K562 treated with DMSO at 1 percent for 24 hours (cell line): ENCODE measurements around the gene HNRNPA1. TPM values are rescaled to one million over a fixed set of nuclear protein-coding genes. Genes with fewer than 3 reads are reported as not detected.

Experiments
- total RNA-seq: library from RNA; unstranded; fragments of 300-600 nt; gene quantifications from 2 replicates; pipeline ENCODE4 v1.2.3, GENCODE V29; 2022; ENCODE audit warnings: low read depth; ENCODE audit not compliant: insufficient read depth

The HNRNPA1 gene
- 1,484 and 1,568 TPM in 2 replicates for total RNA-seq

DNA sequence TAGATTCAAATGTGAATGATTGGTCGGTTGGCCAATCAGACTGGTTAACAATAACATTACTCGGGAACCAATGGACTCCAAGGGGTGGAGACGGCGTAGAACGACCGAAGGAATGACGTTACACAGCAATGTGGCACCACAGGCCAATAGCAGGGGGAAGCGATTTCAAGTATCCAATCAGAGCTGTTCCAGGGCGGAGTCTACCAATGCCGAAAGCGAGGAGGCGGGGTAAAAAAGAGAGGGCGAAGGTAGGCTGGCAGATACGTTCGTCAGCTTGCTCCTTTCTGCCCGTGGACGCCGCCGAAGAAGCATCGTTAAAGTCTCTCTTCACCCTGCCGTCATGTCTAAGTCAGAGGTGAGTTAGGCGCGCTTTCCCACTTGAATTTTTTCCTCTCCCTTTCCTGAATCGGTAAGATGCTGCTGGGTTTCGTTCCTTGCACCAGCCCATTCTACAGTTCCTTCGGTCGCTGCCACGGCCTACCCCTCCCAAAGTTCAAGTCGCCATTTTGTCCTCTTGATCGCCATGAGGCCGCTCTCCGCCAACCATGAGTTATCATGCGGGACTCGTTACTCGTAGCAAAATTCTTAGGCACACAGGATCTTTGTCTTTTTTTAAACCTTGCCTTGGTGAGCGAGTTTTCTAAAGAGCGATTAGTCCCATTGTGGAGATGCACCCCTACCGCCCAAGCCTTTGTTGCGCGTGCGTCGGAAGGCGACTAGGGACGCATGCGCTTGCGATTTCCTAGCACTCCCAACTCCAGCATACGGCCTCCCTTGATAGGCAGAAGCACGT lies at the start of gene HNRNPA1:
HNRNPA1 (plus strand) TSS at position 259 of the 793 bp plus-strand sequence; CDS start at position 341, 82 bp downstream.

DNA sequence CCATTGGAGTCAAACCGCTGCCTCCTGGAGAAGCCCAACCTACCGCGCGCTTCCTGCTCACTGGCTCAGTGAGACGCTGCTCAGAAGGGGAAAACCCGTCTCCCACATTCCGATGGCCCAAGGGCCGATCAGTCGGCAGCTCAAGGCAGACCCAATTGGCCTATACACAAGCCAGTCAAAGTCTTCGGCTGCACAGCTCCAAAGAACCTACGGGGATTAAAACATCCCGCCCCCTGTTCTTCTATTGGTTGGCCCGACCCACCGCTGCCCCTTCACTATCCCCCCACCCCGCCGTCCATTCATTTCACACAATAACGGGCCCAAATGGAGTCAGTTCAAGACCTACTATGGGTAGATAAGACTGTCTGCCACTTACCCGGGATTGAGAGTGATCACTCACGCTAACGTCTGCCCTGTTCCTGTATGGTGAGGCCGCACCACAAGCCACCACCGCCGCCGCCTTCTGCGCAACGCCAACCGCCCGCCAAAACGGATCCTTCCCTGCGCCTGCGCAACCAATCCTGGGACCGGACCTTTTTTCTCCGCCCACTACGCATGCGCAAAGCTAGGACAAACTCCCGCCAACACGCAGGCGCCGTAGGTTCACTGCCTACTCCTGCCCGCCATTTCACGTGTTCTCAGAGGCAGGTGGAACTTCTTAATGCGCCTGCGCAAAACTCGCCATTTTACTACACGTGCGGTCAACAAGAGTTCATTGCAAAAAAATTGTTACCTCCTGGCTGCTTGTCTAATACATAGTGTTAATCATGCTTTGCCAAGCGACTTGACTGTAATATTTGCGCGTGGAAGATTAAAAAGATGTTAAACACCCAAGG lies 676 bp upstream of the HNRNPA1 start, which contains the start of gene CBX5:
CBX5 (minus strand) TSS at position 491 of the 836 bp plus-strand sequence. CDS start 22,472 bp downstream, outside the sequence.

DNA sequence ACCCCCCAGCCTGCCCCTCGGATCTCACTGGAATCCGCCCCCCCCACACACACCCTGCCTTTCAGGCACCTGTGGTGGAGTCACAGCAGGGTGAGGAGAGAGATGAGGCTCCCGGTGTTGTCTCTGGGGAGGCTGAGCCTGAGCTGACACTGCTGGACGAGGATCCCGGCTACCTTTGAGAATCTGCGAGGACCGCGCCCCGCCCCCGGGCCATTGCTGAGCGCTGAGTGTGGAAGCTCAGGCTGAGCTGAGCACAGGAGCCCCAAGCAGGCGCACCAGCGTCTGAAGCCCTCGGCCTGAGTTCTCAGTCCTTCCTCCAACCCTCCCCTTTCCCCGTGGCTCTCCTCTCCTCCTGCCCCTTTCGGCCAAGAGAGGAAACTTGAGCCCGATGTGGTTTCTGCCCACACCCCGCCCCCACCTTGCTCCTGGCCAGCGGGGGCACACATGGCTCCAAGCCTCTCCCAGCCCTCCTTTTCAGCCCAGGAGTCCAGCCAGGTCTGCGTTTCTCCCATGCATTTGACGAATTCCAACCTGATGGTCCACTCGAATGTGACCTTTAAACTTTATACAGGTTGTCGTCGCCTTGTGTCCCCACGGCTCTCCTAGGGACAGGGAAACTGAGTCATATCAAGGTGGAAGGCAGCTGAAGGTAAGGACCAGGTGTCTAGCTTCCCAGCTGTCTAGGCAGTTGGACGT lies 20.4 kb downstream of the HNRNPA1 start, which contains the start of gene NFE2:
NFE2 (minus strand) TSS at position 284 of the 696 bp plus-strand sequence. CDS start 5,767 bp downstream, outside the sequence.

DNA sequence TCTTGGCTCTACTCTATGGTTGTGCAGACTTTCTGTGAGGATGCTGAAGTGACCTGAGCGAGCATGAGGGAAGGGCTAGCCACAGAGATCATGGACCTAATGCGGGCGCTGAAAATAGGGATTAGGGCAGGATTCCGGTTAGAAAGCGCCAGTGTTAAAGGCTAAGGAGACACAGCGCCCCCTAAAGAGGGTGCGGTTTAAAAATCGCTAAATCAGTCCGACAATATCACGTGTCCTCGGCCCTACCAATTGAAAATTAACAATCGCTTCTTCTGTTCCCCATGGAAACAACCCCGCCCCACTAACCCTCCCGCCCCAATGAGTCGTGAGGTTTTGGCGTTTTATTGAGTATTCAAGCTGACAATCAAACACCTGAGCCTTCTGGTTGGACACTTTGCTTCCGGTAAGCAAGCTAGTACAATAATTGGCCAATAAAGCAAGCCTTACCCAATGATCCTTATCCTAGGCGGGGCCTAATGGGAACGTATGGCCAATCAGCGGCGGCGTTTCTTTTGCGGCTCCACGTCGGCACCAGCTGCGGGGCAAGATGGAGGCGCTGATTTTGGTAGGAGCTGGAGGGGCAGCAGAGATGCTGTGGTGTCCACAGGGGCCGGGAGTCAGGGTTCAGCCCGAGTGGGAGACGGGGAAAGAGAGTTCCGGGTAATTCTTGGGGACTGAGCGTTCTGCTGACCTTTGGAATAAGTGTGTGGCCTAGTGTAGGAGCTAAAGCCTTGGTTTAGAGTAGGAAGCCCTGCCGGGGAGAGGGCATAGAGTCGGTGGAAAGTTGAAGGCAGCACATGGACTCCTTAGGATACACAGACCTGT lies 44.3 kb downstream of the HNRNPA1 start, which contains the start of gene COPZ1:
COPZ1 (plus strand) TSS at position 515 of the 825 bp plus-strand sequence; CDS start at position 548, 33 bp downstream.

Other genes with a start within 250 kb of the HNRNPA1 start
- not detected in 2 replicates for gene HOXC5, start 247.7 kb upstream of the HNRNPA1 start, total RNA-seq
- 0.54 and 2.0 TPM in 2 replicates for gene HOXC4, start 226.9 kb upstream of the HNRNPA1 start, total RNA-seq
- gene SMUG1, start 91.7 kb upstream of the HNRNPA1 start, total RNA-seq = 37.1 and 41.5 TPM in 2 replicates
- gene CBX5, start 604 bp upstream of the HNRNPA1 start, total RNA-seq = 21.0 and 23.8 TPM in 2 replicates
- 126 and 152 TPM in 2 replicates for gene NFE2, start 20.3 kb downstream of the HNRNPA1 start, total RNA-seq
- gene COPZ1, start 44.4 kb downstream of the HNRNPA1 start, total RNA-seq = 136 and 154 TPM in 2 replicates
- 0.31 TPM in 1 of 2 replicates, not detected in the other for gene GPR84, start 83.8 kb downstream of the HNRNPA1 start, total RNA-seq
- gene ZNF385A, start 104.0 kb downstream of the HNRNPA1 start, total RNA-seq = 49.0 and 51.3 TPM in 2 replicates
- gene ITGA5, start 138.5 kb downstream of the HNRNPA1 start, total RNA-seq = 82.1 and 87.8 TPM in 2 replicates
- 239 and 243 TPM in 2 replicates for gene GTSF1, start 192.9 kb downstream of the HNRNPA1 start, total RNA-seq
- gene NCKAP1L, start 217.0 kb downstream of the HNRNPA1 start, total RNA-seq = 53.6 and 56.3 TPM in 2 replicates